Lower leg skin (tissue), 3 donors: Measurements from ENCODE around the gene BCAS1.

Source experiments
- CTCF ChIP-seq, 3 donors: fragments of 450-650 bp; IDR thresholded peaks; one replicate each; pipeline ENCODE4 v1.5.1; 2016; ENCODE audit warnings: antibody characterized with exemption in 3 of 3, mild to moderate bottlenecking in 3 of 3, moderate library complexity in 2 of 3
- POLR2A ChIP-seq, 2 donors: fragments of 450-650 bp; IDR thresholded peaks; one replicate each; pipeline ENCODE4 v1.6.1; 2016 to 2017; ENCODE audit warnings: antibody characterized with exemption in 2 of 2, mild to moderate bottlenecking in 1 of 2, moderate library complexity in 1 of 2

GRCh38 chr20:53904261-53904660 lies 166.1 kb downstream of the BCAS1 start:
- TF ChIP-seq POLR2A (IDR thresholded peaks at IDR 0.05) (no peak), CTCF (IDR thresholded peaks at IDR 0.05) (no peak)
